PFSK-1 (cell line): ENCODE measurements around the gene ZBTB9.

ENCODE experiments used
- REST ChIP-seq, 2 experiments: IDR thresholded peaks; 2 replicates each; pipeline versions ENCODE4 v1.6.1 to v1.8.0; 2011 to 2012; ENCODE audit warnings: low read depth in 2 of 2, low read length in 2 of 2, control low read depth in 1 of 2, inconsistent platforms in 1 of 2, mild to moderate bottlenecking in 1 of 2, moderate library complexity in 1 of 2; ENCODE audit not compliant: insufficient read depth in 1 of 2
- SIN3A ChIP-seq: IDR thresholded peaks from 2 replicates; pipeline ENCODE4 v1.6.1; 2012; ENCODE audit warnings: mild to moderate bottlenecking, low read length, moderate library complexity, borderline replicate concordance; ENCODE audit not compliant: insufficient read depth
- TAF1 ChIP-seq: IDR thresholded peaks from 2 replicates; pipeline ENCODE4 v1.6.1; 2012; ENCODE audit warnings: low read length, control low read depth, borderline replicate concordance; ENCODE audit not compliant: insufficient read depth

- TF ChIP-seq REST (IDR thresholded peaks at IDR 0.05; ENCODE audit: insufficient read depth in 1 of 2, low read depth in 2 of 2, low read length in 2 of 2) (no peak), TAF1 (no peak), SIN3A (no peak)
Observed at GRCh38 chr6:33455051-33455450, 675 bp downstream of the ZBTB9 start.
